Measurements from ENCODE around the gene ARHGDIG.

ARHGDIG gene

GRCh38 chr16:259226-259625 lies 21.2 kb upstream of the ARHGDIG start:
- no peak overlapping the region for H3K27ac ChIP-seq
- TF ChIP-seq CTCF (conservative IDR thresholded peaks at IDR 0.05) (no peak), ZFX (IDR thresholded peaks at IDR 0.05) (no peak)

- no peak overlapping the region for H3K27ac ChIP-seq
- TF ChIP-seq ZFX (IDR thresholded peaks at IDR 0.05): no peak
- no peak for TF ChIP-seq CTCF (conservative IDR thresholded peaks at IDR 0.05)
Observed at GRCh38 chr16:259814-260253, 20.6 kb upstream of the ARHGDIG start.

GRCh38 chr16:260326-260725 lies 20.1 kb upstream of the ARHGDIG start:
- H3K27ac ChIP-seq: no peak overlapping the region
- TF ChIP-seq ZFX (IDR thresholded peaks at IDR 0.05) (no peak), CTCF (conservative IDR thresholded peaks at IDR 0.05) (no peak)

- TF ChIP-seq ZFX (IDR thresholded peaks at IDR 0.05) (no peak), CTCF (conservative IDR thresholded peaks at IDR 0.05) (no peak)
- no peak overlapping the region for H3K27ac ChIP-seq
Observed at GRCh38 chr16:261031-261691, 19.2 kb upstream of the ARHGDIG start.

GRCh38 chr16:262121-262745 lies 18.2 kb upstream of the ARHGDIG start:
- TF ChIP-seq ZFX (IDR thresholded peaks at IDR 0.05): no peak
- TF ChIP-seq CTCF (conservative IDR thresholded peaks at IDR 0.05): no peak
- H3K27ac ChIP-seq: no peak overlapping the region

GRCh38 chr16:263182-263774 lies 17.1 kb upstream of the ARHGDIG start:
- no peak overlapping the region for H3K27ac ChIP-seq
- TF ChIP-seq CTCF (conservative IDR thresholded peaks at IDR 0.05): no peak

- H3K27ac ChIP-seq: no peak overlapping the region
- no peak for TF ChIP-seq CTCF (conservative IDR thresholded peaks at IDR 0.05)
- no peak for TF ChIP-seq ZFX (IDR thresholded peaks at IDR 0.05)
Observed at GRCh38 chr16:263944-264343, 16.4 kb upstream of the ARHGDIG start.
